Epithelial cell of proximal tubule (primary cell): ENCODE data around the gene CBL. TPM values are rescaled to one million over a fixed set of nuclear protein-coding genes. Genes with fewer than 3 reads are reported as not detected.

Source experiments
- DNase-seq: peaks from one replicate; pipeline ENCODE4 v3.0.0-alpha.2; 2011; ENCODE audit warnings: low read depth
- H3K4me3 ChIP-seq: 2 replicates; pipeline ENCODE4 v1.5.1; 2011; ENCODE audit warnings: low read depth, mild to moderate bottlenecking, low read length
- CTCF ChIP-seq: conservative IDR thresholded peaks from 2 replicates; pipeline ENCODE4 v1.5.1; 2012; ENCODE audit warnings: low read depth, mild to moderate bottlenecking, low read length
- total RNA-seq: library from RNA; depleted of rRNA; stranded (reverse); fragments of >200 nt; gene quantifications from 2 replicates; pipeline ENCODE4 v1.2.3, GENCODE V29; 2015

Gene CBL
- total RNA-seq, 1 donor from 2014 or later: 17.4 TPM

- DNase-seq: no peak
- no peak for TF ChIP-seq CTCF
- H3K4me3 ChIP-seq: peak overlapping the region; percentile 76
Observed at GRCh38 chr11:119316016-119316728, 110.0 kb downstream of the CBL start.

- no peak for DNase-seq
- peak within 1 kb of the TSS; percentile 76 for H3K4me3 ChIP-seq
- TF ChIP-seq CTCF: no peak
Observed at GRCh38 chr11:119316729-119317591, 110.8 kb downstream of the CBL start, which contains the start of gene MCAM. MCAM (minus strand) TSS chr11:119317130; CDS start chr11:119317101, 29 bp downstream.

- TF ChIP-seq CTCF: no peak
- peak overlapping the region; percentile 76 for H3K4me3 ChIP-seq
- no peak for DNase-seq
Observed at GRCh38 chr11:119317592-119318239, 111.6 kb downstream of the CBL start.

- TF ChIP-seq CTCF: no peak
- peak; percentile 62 for DNase-seq
Observed at GRCh38 chr11:119318240-119319135, 112.3 kb downstream of the CBL start.

GRCh38 chr11:119319136-119319699, 113.1 kb downstream of the CBL start:
- no peak for TF ChIP-seq CTCF
- DNase-seq: no peak
- H3K4me3 ChIP-seq: no peak overlapping the region

More at GRCh38 chr11:119318240-119319135, 112.3 kb downstream of the CBL start:
- H3K4me3 ChIP-seq: no peak overlapping the region
